AG09319 (cell line): ENCODE results near the gene KRTAP10-9.
"Not testable (repeated sequence)": the region's sequence is repeated elsewhere in the genome, so short reads cannot be mapped to it uniquely, and the experiment has no call there.

Source experiments
- DNase-seq: peaks from one replicate; pipeline ENCODE4 v3.0.0-alpha.2; 2010; ENCODE audit warnings: low read depth; ENCODE audit errors: extremely low read depth
- CTCF ChIP-seq: IDR thresholded peaks from 2 replicates; pipeline ENCODE4 v1.5.1; 2011; ENCODE audit warnings: low read depth, mild to moderate bottlenecking, inconsistent platforms, low read length, moderate library complexity

KRTAP10-9 gene

DNA sequence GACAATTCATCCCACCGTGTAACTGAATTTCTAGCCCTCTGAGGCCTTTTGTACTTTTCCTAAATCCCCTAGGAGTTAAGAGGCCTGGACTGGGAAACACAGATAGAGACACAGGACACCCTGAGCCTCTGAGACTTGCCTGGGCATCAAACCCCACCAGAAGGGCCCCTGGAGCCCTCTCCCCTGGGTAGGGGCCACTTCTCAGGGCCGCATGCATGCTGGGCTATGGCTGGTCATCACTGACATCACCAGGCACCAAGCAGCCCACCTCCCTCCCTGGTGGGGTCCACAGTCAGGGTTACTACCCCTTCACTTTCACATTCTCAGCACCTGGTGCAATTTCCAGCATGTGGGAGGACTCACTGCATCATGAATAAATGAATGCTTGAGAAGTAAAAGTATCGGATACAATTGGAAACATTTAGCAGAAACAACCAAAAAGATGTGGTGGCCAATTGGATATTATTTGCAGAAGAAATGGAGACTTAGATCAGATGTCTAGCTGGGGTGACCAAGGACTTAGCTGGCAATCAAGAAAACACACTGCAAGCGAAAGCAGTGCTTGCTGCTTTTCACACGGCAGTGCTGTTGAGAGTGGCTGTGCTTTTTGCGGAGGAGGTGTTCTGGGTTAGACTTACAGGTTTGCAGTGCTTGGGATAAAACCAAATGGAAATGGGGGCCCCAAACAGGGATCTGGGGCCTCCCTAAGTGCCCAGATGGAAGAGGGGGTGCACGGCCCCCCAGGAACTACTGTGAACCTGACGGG is 27.4 kb upstream of the KRTAP10-9 start:
- no peak for TF ChIP-seq CTCF
- DNase-seq: no peak

DNA sequence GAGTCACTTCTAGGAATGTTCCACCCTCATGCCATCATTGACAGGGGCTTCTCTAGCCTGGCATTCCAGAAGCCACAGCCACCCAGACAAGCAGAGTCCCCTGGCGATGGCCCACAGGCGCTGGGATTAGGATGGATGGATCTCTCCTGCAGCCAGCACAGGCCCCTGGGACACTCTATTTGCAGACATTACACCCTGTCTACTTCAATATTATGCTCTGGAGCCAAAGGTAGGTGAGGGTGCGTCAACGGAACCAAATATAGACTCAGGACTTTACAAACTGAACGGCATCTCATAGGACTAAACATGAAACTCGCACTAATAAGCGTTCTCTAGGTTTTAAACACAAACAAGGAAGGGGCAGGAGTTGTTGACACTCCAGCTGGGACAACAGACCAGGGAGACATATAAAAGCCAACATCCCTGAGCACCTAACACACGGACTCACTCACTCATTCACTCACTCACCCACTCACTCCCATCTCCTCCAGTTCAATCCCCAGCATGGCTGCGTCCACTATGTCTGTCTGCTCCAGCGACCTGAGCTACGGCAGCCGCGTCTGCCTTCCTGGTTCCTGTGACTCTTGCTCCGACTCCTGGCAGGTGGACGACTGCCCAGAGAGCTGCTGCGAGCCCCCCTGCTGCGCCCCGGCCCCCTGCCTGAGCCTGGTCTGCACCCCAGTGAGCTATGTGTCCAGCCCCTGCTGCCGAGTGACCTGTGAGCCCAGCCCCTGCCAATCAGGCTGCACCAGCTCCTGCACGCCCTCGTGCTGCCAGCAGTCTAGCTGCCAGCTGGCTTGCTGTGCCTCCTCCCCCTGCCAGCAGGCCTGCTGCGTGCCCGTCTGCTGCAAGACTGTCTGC is 26.5 kb upstream of the KRTAP10-9 start, which contains the start of gene KRTAP10-7:
TSS of gene KRTAP10-7 (plus strand) at position 480 of the 861 bp plus-strand sequence. CDS start at position 505, 25 bp downstream.
- DNase-seq: not testable (repeated sequence)

DNA sequence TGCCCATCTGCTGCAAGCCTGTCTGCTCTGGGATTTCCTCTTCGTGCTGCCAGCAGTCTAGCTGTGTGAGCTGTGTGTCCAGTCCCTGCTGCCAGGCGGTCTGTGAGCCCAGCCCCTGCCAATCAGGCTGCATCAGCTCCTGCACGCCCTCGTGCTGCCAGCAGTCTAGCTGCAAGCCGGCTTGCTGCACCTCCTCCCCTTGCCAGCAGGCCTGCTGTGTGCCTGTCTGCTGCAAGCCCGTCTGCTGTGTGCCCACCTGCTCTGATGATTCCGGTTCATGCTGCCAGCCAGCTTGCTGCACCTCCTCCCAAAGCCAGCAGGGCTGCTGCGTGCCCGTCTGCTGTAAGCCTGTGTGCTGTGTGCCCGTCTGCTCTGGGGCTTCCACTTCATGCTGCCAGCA is 25.8 kb upstream of the KRTAP10-9 start:
- not testable (repeated sequence) for DNase-seq

DNA sequence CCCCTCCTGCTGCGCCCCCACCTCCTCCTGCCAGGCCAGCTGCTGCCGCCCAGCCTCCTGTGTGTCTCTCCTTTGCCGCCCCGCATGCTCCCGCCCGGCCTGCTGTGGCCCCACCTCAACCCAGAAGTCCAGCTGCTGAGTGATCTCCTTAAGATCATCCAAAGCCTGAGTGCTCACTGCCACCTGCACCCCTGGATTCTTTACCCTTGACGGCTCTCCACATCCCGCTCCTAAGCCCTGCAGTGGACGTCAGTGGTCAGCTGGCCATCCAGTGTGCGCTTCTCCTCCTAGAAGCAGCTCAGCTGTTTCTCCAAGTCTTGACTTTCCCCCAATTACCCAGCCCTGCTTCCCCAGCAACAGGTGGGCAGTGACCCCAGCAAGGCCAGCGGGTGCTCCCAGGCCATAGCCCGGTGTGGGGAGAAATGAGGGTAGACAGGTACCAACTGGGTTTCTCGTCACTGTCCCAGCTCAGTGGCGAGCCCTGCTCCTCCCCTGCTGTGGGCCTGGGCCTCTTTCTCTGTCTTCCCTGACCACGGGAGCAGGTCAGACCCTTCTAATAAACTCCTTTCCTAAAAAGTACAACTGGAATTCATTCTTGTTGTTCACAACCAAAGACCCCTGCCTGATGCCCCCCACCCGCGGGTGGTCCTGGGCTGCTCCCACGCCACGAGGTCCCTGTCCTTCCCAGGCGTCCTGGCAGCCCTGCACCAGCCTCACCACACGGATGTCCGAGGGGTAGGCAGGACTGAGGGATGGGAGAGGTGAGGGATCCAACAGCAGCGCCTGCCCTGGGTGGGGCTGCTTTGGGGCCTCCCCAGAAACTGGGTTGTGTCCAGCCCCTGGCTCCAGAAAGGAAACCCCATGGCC is 25.1 kb upstream of the KRTAP10-9 start:
- DNase-seq: no peak
- TF ChIP-seq CTCF: no peak

DNA sequence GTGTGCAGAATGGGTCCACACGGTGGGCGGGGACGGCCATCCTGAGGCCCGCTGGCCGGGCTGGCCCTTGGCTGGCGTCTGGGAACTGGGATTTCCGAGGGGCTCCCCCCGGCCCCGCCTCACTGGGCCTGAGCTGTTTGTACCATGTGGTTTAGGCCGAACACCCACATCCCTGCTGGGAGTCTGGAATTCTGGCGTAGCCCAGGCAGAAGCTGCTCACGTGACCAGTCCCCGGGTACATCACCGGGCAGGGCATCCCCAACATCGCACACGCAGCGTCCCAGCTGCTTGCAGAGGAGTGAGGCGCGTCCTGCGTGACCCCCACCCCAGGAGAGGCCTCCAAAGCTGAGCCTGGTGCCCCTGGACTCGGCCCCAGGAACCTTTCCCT is 24.4 kb upstream of the KRTAP10-9 start:
- no peak for TF ChIP-seq CTCF
- no peak for DNase-seq

GRCh38 chr21:44603109-44603875 is 23.6 kb upstream of the KRTAP10-9 start:
- no peak for DNase-seq
- TF ChIP-seq CTCF: no peak

DNA sequence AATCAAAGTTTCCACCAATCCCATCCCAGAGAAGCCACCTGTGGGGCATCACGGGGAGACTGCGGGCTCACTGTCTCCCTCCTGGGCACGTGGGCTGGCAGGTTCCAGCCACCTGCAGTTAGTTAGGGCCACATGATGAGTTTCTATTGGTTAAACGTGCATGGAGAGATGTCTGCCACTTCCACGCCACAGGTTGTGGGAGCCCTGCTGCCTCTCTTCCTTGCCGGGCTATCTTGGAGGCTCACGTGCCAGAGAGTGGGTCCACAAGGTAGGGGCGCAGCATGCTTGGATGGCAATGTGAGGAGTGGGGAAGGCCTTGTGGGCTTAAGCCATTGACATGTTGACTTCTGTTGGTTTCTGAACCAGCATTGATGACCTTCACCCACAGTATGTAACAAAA is 23.0 kb upstream of the KRTAP10-9 start:
- no peak for TF ChIP-seq CTCF
- no peak for DNase-seq
